ENCODE measurements around the gene ATOX1.

DNA sequence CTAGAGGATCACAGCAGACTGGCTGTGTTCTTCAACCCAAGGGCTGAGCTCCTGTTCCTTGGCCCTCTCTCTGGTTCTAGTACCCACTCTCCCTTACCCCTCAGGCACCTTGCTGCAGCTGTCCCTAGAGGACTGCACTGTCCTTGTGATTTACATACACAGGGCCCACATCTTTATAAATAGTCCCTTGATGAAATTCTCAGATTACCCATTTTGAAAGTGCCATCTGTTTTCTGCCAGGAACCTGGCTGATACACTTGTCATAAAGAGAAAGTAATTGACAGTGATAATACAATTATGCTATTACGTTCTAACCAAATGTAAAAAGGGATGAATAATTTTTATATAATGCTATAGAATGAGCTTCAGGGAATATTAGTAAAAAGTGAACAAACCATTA lies 55.2 kb downstream of the ATOX1 start:
- TF ChIP-seq, protein P1, sequence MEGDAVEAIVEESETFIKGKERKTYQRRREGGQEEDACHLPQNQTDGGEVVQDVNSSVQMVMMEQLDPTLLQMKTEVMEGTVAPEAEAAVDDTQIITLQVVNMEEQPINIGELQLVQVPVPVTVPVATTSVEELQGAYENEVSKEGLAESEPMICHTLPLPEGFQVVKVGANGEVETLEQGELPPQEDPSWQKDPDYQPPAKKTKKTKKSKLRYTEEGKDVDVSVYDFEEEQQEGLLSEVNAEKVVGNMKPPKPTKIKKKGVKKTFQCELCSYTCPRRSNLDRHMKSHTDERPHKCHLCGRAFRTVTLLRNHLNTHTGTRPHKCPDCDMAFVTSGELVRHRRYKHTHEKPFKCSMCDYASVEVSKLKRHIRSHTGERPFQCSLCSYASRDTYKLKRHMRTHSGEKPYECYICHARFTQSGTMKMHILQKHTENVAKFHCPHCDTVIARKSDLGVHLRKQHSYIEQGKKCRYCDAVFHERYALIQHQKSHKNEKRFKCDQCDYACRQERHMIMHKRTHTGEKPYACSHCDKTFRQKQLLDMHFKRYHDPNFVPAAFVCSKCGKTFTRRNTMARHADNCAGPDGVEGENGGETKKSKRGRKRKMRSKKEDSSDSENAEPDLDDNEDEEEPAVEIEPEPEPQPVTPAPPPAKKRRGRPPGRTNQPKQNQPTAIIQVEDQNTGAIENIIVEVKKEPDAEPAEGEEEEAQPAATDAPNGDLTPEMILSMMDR (conservative IDR thresholded peaks at IDR 0.05; ENCODE audit: low read length): no peak
- no peak for TF ChIP-seq EZH2phosphoT487 (IDR thresholded peaks at IDR 0.05; ENCODE audit: borderline replicate concordance, low read depth, low read length)

Data from OCI-LY7 (cell line).